Liver (tissue), 9 donors: ENCODE results near the gene WWOX. TPM values are rescaled to one million over a fixed set of nuclear protein-coding genes. Genes with fewer than 3 reads are reported as not detected.
A peak's percentile ranks its signal among the peaks of the same experiment; 100 is the strongest.

Experiments used
- DNase-seq: peaks from one replicate; pipeline ENCODE4 v3.0.0-alpha.2; 2017; ENCODE audit warnings: low spot score
- H3K27ac ChIP-seq, 2 donors: one replicate each; pipeline ENCODE4 v1.7.0; 2013; ENCODE audit warnings: inconsistent platforms in 2 of 2, low read length in 2 of 2, control low read depth in 1 of 2, low read depth in 1 of 2, mild to moderate bottlenecking in 1 of 2
- H3K27me3 ChIP-seq, 4 donors: one replicate each; pipeline versions ENCODE4 v1.6.1 to v1.7.0; 2013; ENCODE audit warnings: low read length in 3 of 4, inconsistent platforms in 1 of 4, mild to moderate bottlenecking in 1 of 4, moderate library complexity in 1 of 4; ENCODE audit not compliant: control insufficient read depth in 4 of 4, insufficient read depth in 4 of 4
- H3K36me3 ChIP-seq, 4 donors: one replicate each; pipeline versions ENCODE4 v1.6.1 to v1.7.0; 2013; ENCODE audit warnings: low read length in 3 of 4, mild to moderate bottlenecking in 3 of 4, low read depth in 1 of 4, moderate library complexity in 1 of 4; ENCODE audit not compliant: control insufficient read depth in 4 of 4, insufficient read depth in 3 of 4
- H3K4me1 ChIP-seq, 4 donors: one replicate each; pipeline versions ENCODE4 v1.6.1 to v1.7.0; 2013; ENCODE audit warnings: low read length in 3 of 4, mild to moderate bottlenecking in 3 of 4, moderate library complexity in 1 of 4; ENCODE audit not compliant: control insufficient read depth in 4 of 4, insufficient read depth in 4 of 4
- H3K4me3 ChIP-seq, 3 donors: one replicate each; pipeline versions ENCODE4 v1.6.1 to v1.7.0; 2013; ENCODE audit warnings: low read length in 3 of 3, control low read depth in 1 of 3, low read depth in 1 of 3, mild to moderate bottlenecking in 1 of 3
- H3K9ac ChIP-seq, 2 donors: one replicate each; pipeline ENCODE4 v1.7.0; 2013; ENCODE audit warnings: low read length in 2 of 2, mild to moderate bottlenecking in 2 of 2, moderate library complexity in 2 of 2, control low read depth in 1 of 2, low read depth in 1 of 2
- H3K9me3 ChIP-seq, 4 donors: one replicate each; pipeline versions ENCODE4 v1.6.1 to v1.7.0; 2013; ENCODE audit warnings: low read length in 3 of 4; ENCODE audit not compliant: control insufficient read depth in 4 of 4
- EGR1 ChIP-seq, 2 donors: IDR thresholded peaks; 2 replicates each; pipeline ENCODE4 v1.6.1; 2016 to 2018; ENCODE audit warnings: antibody characterized with exemption in 2 of 2, low read depth in 2 of 2
- FOXA1 ChIP-seq: IDR thresholded peaks from 2 replicates; pipeline ENCODE4 v1.6.1; 2016; ENCODE audit warnings: antibody characterized with exemption
- FOXA2 ChIP-seq: IDR thresholded peaks from 2 replicates; pipeline ENCODE4 v1.6.1; 2016; ENCODE audit warnings: antibody characterized with exemption
- GABPA ChIP-seq, 2 donors: IDR thresholded peaks in 1 of 2; conservative IDR thresholded peaks in 1 of 2; 2 replicates each; pipeline ENCODE4 v1.6.1; 2016; ENCODE audit warnings: antibody characterized with exemption in 2 of 2, mild to moderate bottlenecking in 1 of 2, moderate library complexity in 1 of 2
- HNF4A ChIP-seq, 2 donors: conservative IDR thresholded peaks; 2 replicates each; pipeline ENCODE4 v1.6.1; 2016; ENCODE audit warnings: antibody characterized with exemption in 2 of 2, mild to moderate bottlenecking in 2 of 2
- JUND ChIP-seq, 2 donors: IDR thresholded peaks; 2 replicates each; pipeline ENCODE4 v1.6.1; 2016; ENCODE audit warnings: antibody characterized with exemption in 2 of 2
- NR2F2 ChIP-seq: IDR thresholded peaks from 2 replicates; pipeline ENCODE4 v1.6.1; 2016; ENCODE audit warnings: antibody characterized with exemption
- RAD21 ChIP-seq, 2 donors: IDR thresholded peaks; 2 replicates each; pipeline ENCODE4 v1.6.1; 2016; ENCODE audit warnings: antibody characterized with exemption in 2 of 2, mild to moderate bottlenecking in 2 of 2
- RXRA ChIP-seq, 2 donors: IDR thresholded peaks; 2 replicates each; pipeline ENCODE4 v1.6.1; 2017 to 2018; ENCODE audit warnings: antibody characterized with exemption in 2 of 2, mild to moderate bottlenecking in 1 of 2
- SP1 ChIP-seq: IDR thresholded peaks from 2 replicates; pipeline ENCODE4 v1.6.1; 2018; ENCODE audit warnings: antibody characterized with exemption, mild to moderate bottlenecking
- TAF1 ChIP-seq: conservative IDR thresholded peaks from 2 replicates; pipeline ENCODE4 v1.6.1; 2016; ENCODE audit warnings: antibody characterized with exemption, mild to moderate bottlenecking
- YY1 ChIP-seq: IDR thresholded peaks from 2 replicates; pipeline ENCODE4 v1.6.1; 2016; ENCODE audit warnings: antibody characterized with exemption, mild to moderate bottlenecking
- WGBS: extraction: QIAGEN DNeasy Blood & Tissue Kit; methylation state at CpG from one replicate; pipeline ENCODE4 v1.1.7; 2013; 5-methylcytosine and 5-hydroxymethylcytosine counted together
- polyA plus RNA-seq, 2 donors: library from polyadenylated mRNA; stranded (reverse) in 1 of 2; unstranded in 1 of 2; fragments of 200-250 nt in 1 of 2; fragments of >200 nt in 1 of 2; fragmentation: Nextera tagmentation in 1 of 2; extraction: Ambion mirVana in 1 of 2; gene quantifications; one replicate each; pipeline versions ENCODE4 v1.2.1 to v1.2.3, GENCODE V29; 2013 to 2015
- total RNA-seq, 2 donors: library from RNA; depleted of rRNA; stranded (reverse); fragments of >200 nt; gene quantifications; one replicate each; pipeline ENCODE4 v1.2.3, GENCODE V29; 2014
- TF ChIP-seq, protein P1 (sequence below): IDR thresholded peaks from 2 replicates; pipeline ENCODE4 v1.6.1; 2016; ENCODE audit warnings: antibody characterized with exemption
- TF ChIP-seq, protein P2 (sequence below): fragments of 150-350 bp; IDR thresholded peaks from 2 replicates; pipeline ENCODE4 v1.5.1; 2017; ENCODE audit warnings: improper control_type of control experiment, low read depth, low read length; ENCODE audit not compliant: missing input control
- TF ChIP-seq, protein P3 (sequence below): IDR thresholded peaks from 2 replicates; pipeline ENCODE4 v1.6.1; 2016; ENCODE audit warnings: antibody characterized with exemption, mild to moderate bottlenecking
- TF ChIP-seq, protein P4 (sequence below): IDR thresholded peaks from 2 replicates; pipeline ENCODE4 v1.6.1; 2016; ENCODE audit warnings: antibody characterized with exemption
- TF ChIP-seq, protein P5 (sequence below): IDR thresholded peaks from 2 replicates; pipeline ENCODE4 v1.6.1; 2016; ENCODE audit warnings: antibody characterized with exemption
- donor health status: healthy.
- donor health status: healthy.
- donor health status: healthy.
- donor health status: healthy.
- donor health status: healthy.

The WWOX gene
- total and polyA plus RNA-seq, 4 donors, result 9.8 to 46.0 (median 15.3) TPM

DNA sequence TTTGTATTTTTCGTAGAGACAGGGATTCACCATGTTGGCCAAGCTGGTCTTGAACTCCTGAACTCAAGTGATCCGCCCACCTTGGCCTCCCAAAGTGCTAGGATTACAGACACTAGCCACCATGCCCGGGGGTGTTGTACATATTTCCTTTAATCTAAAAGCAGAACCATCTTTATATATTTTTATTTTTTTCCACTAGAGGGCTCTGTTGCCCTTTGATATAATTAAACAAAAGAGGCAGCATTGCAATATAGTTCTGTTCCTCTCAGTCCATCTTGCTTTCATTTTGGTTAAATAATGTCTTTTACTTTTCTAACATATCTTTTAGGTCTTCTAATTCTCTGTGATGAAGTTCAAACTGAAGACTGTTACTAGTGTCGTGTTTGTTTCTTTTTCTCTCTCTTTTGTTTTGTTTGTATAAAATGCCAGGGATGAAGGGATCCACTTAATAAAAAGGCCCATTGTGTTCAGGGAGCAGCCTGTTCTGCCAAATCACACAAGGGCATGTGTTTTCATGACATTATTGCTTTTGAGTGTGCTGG lies 23.4 kb downstream of the WWOX start:
- Histone ChIP-seq H3K9me3 (no peaks in the 10 kb centered on the region), H3K9ac (no peak overlapping the region), H3K27me3 (no peaks in the 10 kb centered on the region), H3K27ac (no peak overlapping the region), H3K4me3 (no peak overlapping the region), H3K4me1 (peaks cover 1 to 16% (median 6%) of the 10 kb centered on the region in 4 donors), H3K36me3 (no peaks in the 10 kb centered on the region)
- DNase-seq, result no peak
- WGBS, result 8% methylated on average over 4 of the region's 4 CpGs
- TF ChIP-seq YY1 (peak; percentile 38), NR2F2 (no peak), RXRA (IDR thresholded peaks at IDR 0.05) (no peak), RAD21 (IDR thresholded peaks at IDR 0.05) (peak; percentile 87 to 88), GABPA (IDR thresholded peaks at IDR 0.05 in 1 of 2, conservative IDR thresholded peaks at IDR 0.05 in 1 of 2) (no peak), FOXA2 (no peak), TAF1 (no peak), FOXA1 (no peak), JUND (IDR thresholded peaks at IDR 0.05) (no peak), HNF4A (conservative IDR thresholded peaks at IDR 0.05) (no peak), EGR1 (IDR thresholded peaks at IDR 0.05; ENCODE audit: low read depth in 2 of 2) (no peak)
- TF ChIP-seq, protein P1, sequence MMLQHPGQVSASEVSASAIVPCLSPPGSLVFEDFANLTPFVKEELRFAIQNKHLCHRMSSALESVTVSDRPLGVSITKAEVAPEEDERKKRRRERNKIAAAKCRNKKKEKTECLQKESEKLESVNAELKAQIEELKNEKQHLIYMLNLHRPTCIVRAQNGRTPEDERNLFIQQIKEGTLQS, result no peak
- TF ChIP-seq, protein P2, sequence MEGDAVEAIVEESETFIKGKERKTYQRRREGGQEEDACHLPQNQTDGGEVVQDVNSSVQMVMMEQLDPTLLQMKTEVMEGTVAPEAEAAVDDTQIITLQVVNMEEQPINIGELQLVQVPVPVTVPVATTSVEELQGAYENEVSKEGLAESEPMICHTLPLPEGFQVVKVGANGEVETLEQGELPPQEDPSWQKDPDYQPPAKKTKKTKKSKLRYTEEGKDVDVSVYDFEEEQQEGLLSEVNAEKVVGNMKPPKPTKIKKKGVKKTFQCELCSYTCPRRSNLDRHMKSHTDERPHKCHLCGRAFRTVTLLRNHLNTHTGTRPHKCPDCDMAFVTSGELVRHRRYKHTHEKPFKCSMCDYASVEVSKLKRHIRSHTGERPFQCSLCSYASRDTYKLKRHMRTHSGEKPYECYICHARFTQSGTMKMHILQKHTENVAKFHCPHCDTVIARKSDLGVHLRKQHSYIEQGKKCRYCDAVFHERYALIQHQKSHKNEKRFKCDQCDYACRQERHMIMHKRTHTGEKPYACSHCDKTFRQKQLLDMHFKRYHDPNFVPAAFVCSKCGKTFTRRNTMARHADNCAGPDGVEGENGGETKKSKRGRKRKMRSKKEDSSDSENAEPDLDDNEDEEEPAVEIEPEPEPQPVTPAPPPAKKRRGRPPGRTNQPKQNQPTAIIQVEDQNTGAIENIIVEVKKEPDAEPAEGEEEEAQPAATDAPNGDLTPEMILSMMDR, result peak; percentile 41

DNA sequence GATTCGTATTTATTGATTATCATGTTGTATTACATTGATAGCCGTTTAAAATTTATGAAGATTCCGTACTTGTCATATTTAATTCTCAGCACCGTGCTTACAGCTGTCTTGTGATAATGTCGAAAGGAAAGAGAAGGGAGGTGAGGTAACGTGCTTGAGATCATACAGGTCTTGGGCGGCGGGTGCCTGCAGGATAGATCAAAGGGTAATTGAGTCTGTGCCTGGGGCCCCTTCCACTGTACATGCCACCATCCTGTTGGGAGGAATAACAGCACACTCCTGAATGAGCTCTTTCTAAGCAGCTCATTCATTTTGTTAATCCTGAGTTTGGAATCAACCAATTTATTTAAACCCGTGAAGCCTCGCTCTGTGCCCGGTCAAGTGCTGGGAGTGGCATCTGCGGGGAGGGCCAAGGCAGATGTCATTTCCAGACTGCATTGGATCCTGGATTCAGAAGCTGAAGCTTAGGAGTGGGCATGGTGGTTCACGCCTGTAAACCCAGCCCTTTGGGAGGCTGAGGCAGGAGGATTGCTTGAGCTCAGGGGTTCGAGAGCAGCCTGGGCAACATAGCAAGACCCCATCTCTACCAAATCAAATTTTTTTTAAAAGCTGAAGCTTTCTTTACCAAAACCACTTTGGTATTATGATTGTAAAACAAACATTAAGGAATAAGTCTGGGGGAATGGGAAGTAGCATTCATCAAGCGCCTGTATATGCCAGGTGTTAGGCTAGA lies 25.8 kb downstream of the WWOX start:
- Histone ChIP-seq H3K9ac (no peak overlapping the region), H3K4me3 (no peak overlapping the region), H3K27me3 (no peaks in the 10 kb centered on the region), H3K27ac (no peak overlapping the region), H3K4me1 (peaks cover 0 to 3% (median under 1%) of the 10 kb centered on the region in 4 donors), H3K36me3 (no peaks in the 10 kb centered on the region), H3K9me3 (no peaks in the 10 kb centered on the region)
- TF ChIP-seq HNF4A (conservative IDR thresholded peaks at IDR 0.05), result no peak
- no peak for TF ChIP-seq SP1
- TF ChIP-seq FOXA1, result no peak
- TF ChIP-seq FOXA2, result no peak
- TF ChIP-seq, protein P2, result no peak
- no peak for TF ChIP-seq JUND (IDR thresholded peaks at IDR 0.05)
- TF ChIP-seq EGR1 (IDR thresholded peaks at IDR 0.05; ENCODE audit: low read depth in 2 of 2), result no peak
- TF ChIP-seq, protein P3, sequence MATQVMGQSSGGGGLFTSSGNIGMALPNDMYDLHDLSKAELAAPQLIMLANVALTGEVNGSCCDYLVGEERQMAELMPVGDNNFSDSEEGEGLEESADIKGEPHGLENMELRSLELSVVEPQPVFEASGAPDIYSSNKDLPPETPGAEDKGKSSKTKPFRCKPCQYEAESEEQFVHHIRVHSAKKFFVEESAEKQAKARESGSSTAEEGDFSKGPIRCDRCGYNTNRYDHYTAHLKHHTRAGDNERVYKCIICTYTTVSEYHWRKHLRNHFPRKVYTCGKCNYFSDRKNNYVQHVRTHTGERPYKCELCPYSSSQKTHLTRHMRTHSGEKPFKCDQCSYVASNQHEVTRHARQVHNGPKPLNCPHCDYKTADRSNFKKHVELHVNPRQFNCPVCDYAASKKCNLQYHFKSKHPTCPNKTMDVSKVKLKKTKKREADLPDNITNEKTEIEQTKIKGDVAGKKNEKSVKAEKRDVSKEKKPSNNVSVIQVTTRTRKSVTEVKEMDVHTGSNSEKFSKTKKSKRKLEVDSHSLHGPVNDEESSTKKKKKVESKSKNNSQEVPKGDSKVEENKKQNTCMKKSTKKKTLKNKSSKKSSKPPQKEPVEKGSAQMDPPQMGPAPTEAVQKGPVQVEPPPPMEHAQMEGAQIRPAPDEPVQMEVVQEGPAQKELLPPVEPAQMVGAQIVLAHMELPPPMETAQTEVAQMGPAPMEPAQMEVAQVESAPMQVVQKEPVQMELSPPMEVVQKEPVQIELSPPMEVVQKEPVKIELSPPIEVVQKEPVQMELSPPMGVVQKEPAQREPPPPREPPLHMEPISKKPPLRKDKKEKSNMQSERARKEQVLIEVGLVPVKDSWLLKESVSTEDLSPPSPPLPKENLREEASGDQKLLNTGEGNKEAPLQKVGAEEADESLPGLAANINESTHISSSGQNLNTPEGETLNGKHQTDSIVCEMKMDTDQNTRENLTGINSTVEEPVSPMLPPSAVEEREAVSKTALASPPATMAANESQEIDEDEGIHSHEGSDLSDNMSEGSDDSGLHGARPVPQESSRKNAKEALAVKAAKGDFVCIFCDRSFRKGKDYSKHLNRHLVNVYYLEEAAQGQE, result no peak
- TF ChIP-seq, protein P4, sequence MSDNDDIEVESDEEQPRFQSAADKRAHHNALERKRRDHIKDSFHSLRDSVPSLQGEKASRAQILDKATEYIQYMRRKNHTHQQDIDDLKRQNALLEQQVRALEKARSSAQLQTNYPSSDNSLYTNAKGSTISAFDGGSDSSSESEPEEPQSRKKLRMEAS, result no peak
- TF ChIP-seq, protein P5, sequence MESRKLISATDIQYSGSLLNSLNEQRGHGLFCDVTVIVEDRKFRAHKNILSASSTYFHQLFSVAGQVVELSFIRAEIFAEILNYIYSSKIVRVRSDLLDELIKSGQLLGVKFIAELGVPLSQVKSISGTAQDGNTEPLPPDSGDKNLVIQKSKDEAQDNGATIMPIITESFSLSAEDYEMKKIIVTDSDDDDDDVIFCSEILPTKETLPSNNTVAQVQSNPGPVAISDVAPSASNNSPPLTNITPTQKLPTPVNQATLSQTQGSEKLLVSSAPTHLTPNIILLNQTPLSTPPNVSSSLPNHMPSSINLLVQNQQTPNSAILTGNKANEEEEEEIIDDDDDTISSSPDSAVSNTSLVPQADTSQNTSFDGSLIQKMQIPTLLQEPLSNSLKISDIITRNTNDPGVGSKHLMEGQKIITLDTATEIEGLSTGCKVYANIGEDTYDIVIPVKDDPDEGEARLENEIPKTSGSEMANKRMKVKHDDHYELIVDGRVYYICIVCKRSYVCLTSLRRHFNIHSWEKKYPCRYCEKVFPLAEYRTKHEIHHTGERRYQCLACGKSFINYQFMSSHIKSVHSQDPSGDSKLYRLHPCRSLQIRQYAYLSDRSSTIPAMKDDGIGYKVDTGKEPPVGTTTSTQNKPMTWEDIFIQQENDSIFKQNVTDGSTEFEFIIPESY, result no peak
- TF ChIP-seq NR2F2, result no peak
- TF ChIP-seq TAF1, result no peak
- TF ChIP-seq GABPA (IDR thresholded peaks at IDR 0.05 in 1 of 2, conservative IDR thresholded peaks at IDR 0.05 in 1 of 2), result no peak
- WGBS, result 96% methylated on average over 15 of the region's 15 CpGs
- DNase-seq, result no peak
